ENCODE results near the gene GLIS1. TPM values are rescaled to one million over a fixed set of nuclear protein-coding genes. Genes with fewer than 3 reads are reported as not detected.

The GLIS1 gene
- total RNA-seq, 1 experiment from 2014 or later: 0.39 TPM

GRCh38 chr1:53631622-53632310 is 107.2 kb downstream of the GLIS1 start:
- H3K27me3 ChIP-seq (ENCODE audit: insufficient read depth, low read length): no peaks in the 10 kb centered on the region; the same call in none of the 2 replicates
- no peak overlapping the region for H3K9ac ChIP-seq (ENCODE audit: low read length)
- intact Hi-C loops (cut with micrococcal nuclease): no loop called here
- H2AFZ ChIP-seq (ENCODE audit: low read depth, low read length, poor library complexity, severe bottlenecking): no peak overlapping the region
- no peaks in the 10 kb centered on the region for H3K79me2 ChIP-seq (ENCODE audit: insufficient read depth, low read length)
- BruUV-seq (replicated peaks): no TSS peak
- H3K9me3 ChIP-seq (ENCODE audit: control insufficient read depth in 1 of 2, insufficient read depth in 1 of 2, low read depth in 1 of 2, low read length in 2 of 2): no peaks in the 10 kb centered on the region
- ChIA-PET CTCF (no interaction called here), RAD21 (ENCODE audit: low non-redundant PET in 1 of 2, low total read pairs in 2 of 2, uncharacterized antibody in 2 of 2, unreplicated experiment in 2 of 2) (no interaction called here), POLR2A (no interaction called here)
- H3K4me1 ChIP-seq (ENCODE audit: control insufficient read depth in 1 of 2, insufficient read depth in 2 of 2, low read length in 2 of 2): no peaks in the 10 kb centered on the region
- no peaks in the 10 kb centered on the region for H3K36me3 ChIP-seq (ENCODE audit: control insufficient read depth in 1 of 2, insufficient read depth in 2 of 2, low read length in 2 of 2)
- ATAC-seq: no peak
- no peaks in the 10 kb centered on the region for H3K9me2 ChIP-seq (ENCODE audit: insufficient read depth)
- DNase-seq (ENCODE audit: low read depth, low spot score): no peak
- no peak overlapping the region for H3K27ac ChIP-seq (ENCODE audit: low read depth, low read length)
- H3K4me2 ChIP-seq (ENCODE audit: low read length): no peak overlapping the region
- no peak overlapping the region for H3K4me3 ChIP-seq (replicated peaks in 1 of 2; ENCODE audit: low read depth in 1 of 2, low read length in 2 of 2)
- H4K20me1 ChIP-seq (ENCODE audit: insufficient read depth): no peaks in the 10 kb centered on the region
- no peak for TF ChIP-seq SIN3A (IDR thresholded peaks at IDR 0.05; ENCODE audit: low read depth)
- TF ChIP-seq FOSL1 (IDR thresholded peaks at IDR 0.05; ENCODE audit: low read depth): no peak
- no peak for TF ChIP-seq ELF1 (IDR thresholded peaks at IDR 0.05; ENCODE audit: borderline replicate concordance, low read depth)
- TF ChIP-seq JUND (IDR thresholded peaks at IDR 0.05): no peak
- no peak for TF ChIP-seq TCF7L2 (IDR thresholded peaks at IDR 0.05; ENCODE audit: borderline replicate concordance, extremely low read depth, insufficient read depth, insufficient read length)
- no peak for TF ChIP-seq EGR1 (IDR thresholded peaks at IDR 0.05; ENCODE audit: low read depth)
- no peak for TF ChIP-seq SRF (IDR thresholded peaks at IDR 0.05; ENCODE audit: low read depth)
- TF ChIP-seq YY1 (IDR thresholded peaks at IDR 0.05; ENCODE audit: extremely low read depth, insufficient replicate concordance, low read depth, low read length): no peak
- no peak for TF ChIP-seq REST (IDR thresholded peaks at IDR 0.05; ENCODE audit: low read depth)
- TF ChIP-seq ATF3 (IDR thresholded peaks at IDR 0.05): no peak
- TF ChIP-seq POLR2AphosphoS5 (IDR thresholded peaks at IDR 0.05; ENCODE audit: low read depth, low read length): no peak
- TF ChIP-seq ZFX (IDR thresholded peaks at IDR 0.05): no peak
- no peak for TF ChIP-seq CBX3 (IDR thresholded peaks at IDR 0.05; ENCODE audit: low read depth)
